GM21717 (cell line): ENCODE data around the gene EEFSEC.

Experiments
- ATAC-seq: cut with Tn5 transposase; IDR thresholded peaks from one replicate; pipeline ENCODE4 v1.9.1; 2021; ENCODE audit warnings: mild to moderate bottlenecking, moderate library complexity; ENCODE audit not compliant: unreplicated experiment

Gene EEFSEC

GRCh38 chr3:128270559-128271492 lies 117.5 kb downstream of the EEFSEC start:
- ATAC-seq, result no peak

- no peak for ATAC-seq
Observed at GRCh38 chr3:128271536-128272332, 118.5 kb downstream of the EEFSEC start.

GRCh38 chr3:128273109-128273840 lies 120.0 kb downstream of the EEFSEC start:
- no peak for ATAC-seq

GRCh38 chr3:128273841-128274573 lies 120.7 kb downstream of the EEFSEC start:
- ATAC-seq, result no peak

- no peak for ATAC-seq
Observed at GRCh38 chr3:128274837-128275236, 121.6 kb downstream of the EEFSEC start.

GRCh38 chr3:128275316-128276145 lies 122.2 kb downstream of the EEFSEC start:
- no peak for ATAC-seq

- ATAC-seq, result no peak
Observed at GRCh38 chr3:128276146-128276435, 122.8 kb downstream of the EEFSEC start.

- no peak for ATAC-seq
Observed at GRCh38 chr3:128276577-128277183, 123.4 kb downstream of the EEFSEC start.

- no peak for ATAC-seq
Observed at GRCh38 chr3:128277378-128278069, 124.2 kb downstream of the EEFSEC start.

GRCh38 chr3:128278130-128278529 lies 124.8 kb downstream of the EEFSEC start:
- no peak for ATAC-seq

GRCh38 chr3:128278761-128279600 lies 125.7 kb downstream of the EEFSEC start:
- ATAC-seq, result no peak

- ATAC-seq, result no peak
Observed at GRCh38 chr3:128279601-128279880, 126.3 kb downstream of the EEFSEC start.

- no peak for ATAC-seq
Observed at GRCh38 chr3:128280481-128281052, 127.3 kb downstream of the EEFSEC start.

GRCh38 chr3:128281056-128281455 lies 127.8 kb downstream of the EEFSEC start:
- ATAC-seq, result no peak

- no peak for ATAC-seq
Observed at GRCh38 chr3:128281461-128282367, 128.4 kb downstream of the EEFSEC start.

GRCh38 chr3:128282380-128283196 lies 129.3 kb downstream of the EEFSEC start:
- ATAC-seq, result no peak
